ENCODE results near the gene OR51D1.
A peak's percentile ranks its signal among the peaks of the same experiment; 100 is the strongest.

OR51D1 gene

GRCh38 chr11:4626207-4627099, 10.8 kb upstream of the OR51D1 start:
- Histone ChIP-seq H2BK120ac (ENCODE audit: low read depth, low read length) (no peak overlapping the region), H2BK5ac (ENCODE audit: low read length) (no peak overlapping the region), H3K9me3 (replicated peaks in 1 of 2; ENCODE audit: control insufficient read depth in 2 of 2, insufficient read depth in 1 of 2, low read depth in 1 of 2, low read length in 2 of 2) (no peaks in the 10 kb centered on the region), H4K91ac (ENCODE audit: low read depth, low read length, poor library complexity) (no peak overlapping the region), H3K18ac (ENCODE audit: low read length) (no peak overlapping the region), H3K4me1 (ENCODE audit: control insufficient read depth in 2 of 2, insufficient read depth in 1 of 2, low read depth in 1 of 2, low read length in 2 of 2) (no peaks in the 10 kb centered on the region), H3K23ac (ENCODE audit: low read depth, low read length, poor library complexity) (no peak overlapping the region), H3K27ac (replicated peaks; ENCODE audit: low read length) (no peak overlapping the region), H2AFZ (ENCODE audit: low read length) (no peak overlapping the region), H2BK15ac (ENCODE audit: low read length) (no peak overlapping the region), H3K27me3 (ENCODE audit: control insufficient read depth in 3 of 3, insufficient read depth in 3 of 3, low read depth in 1 of 3, low read length in 3 of 3) (no peaks in the 10 kb centered on the region), H2AK5ac (ENCODE audit: low read depth, low read length) (no peak overlapping the region), H2BK12ac (ENCODE audit: low read length) (no peak overlapping the region), H4K8ac (ENCODE audit: low read depth, low read length) (no peak overlapping the region), H3K79me1 (ENCODE audit: low read depth, low read length) (no peaks in the 10 kb centered on the region), H3K4me2 (ENCODE audit: insufficient read depth, low read length, poor library complexity, severe bottlenecking) (no peak overlapping the region), H3K9ac (ENCODE audit: low read depth, low read length, poor library complexity) (no peak overlapping the region), H3K4ac (ENCODE audit: low read length) (no peak overlapping the region), H3K36me3 (replicated peaks in 1 of 2; ENCODE audit: control insufficient read depth in 2 of 2, insufficient read depth in 2 of 2, low read length in 2 of 2) (no peaks in the 10 kb centered on the region), H3K4me3 (ENCODE audit: low read length in 2 of 2) (no peak overlapping the region), H3K14ac (ENCODE audit: low read length) (no peak overlapping the region)
- peak; percentile 85 for DNase-seq (ENCODE audit: low spot score)
- WGBS, 2 donors (ENCODE audit: extremely low coverage in 2 of 2, insufficient read length in 2 of 2, insufficient replicate concordance in 1 of 2), result no CpG with 5 or more reads among the region's 15 CpGs

- no peaks in the 10 kb centered on the region for H3K36me3 ChIP-seq (replicated peaks in 1 of 2; ENCODE audit: control insufficient read depth in 2 of 2, insufficient read depth in 2 of 2, low read length in 2 of 2)
- no peaks in the 10 kb centered on the region for H3K79me1 ChIP-seq (ENCODE audit: low read depth, low read length)
- no peak for DNase-seq (ENCODE audit: low spot score)
- H3K4me1 ChIP-seq (ENCODE audit: control insufficient read depth in 2 of 2, insufficient read depth in 1 of 2, low read depth in 1 of 2, low read length in 2 of 2), result peaks cover 0 to 3% of the 10 kb centered on the region in 2 donors
- no peak overlapping the region for H2AFZ ChIP-seq (ENCODE audit: low read length)
- no peak overlapping the region for H3K14ac ChIP-seq (ENCODE audit: low read length)
- no peak overlapping the region for H2BK15ac ChIP-seq (ENCODE audit: low read length)
- H3K4ac ChIP-seq (ENCODE audit: low read length), result no peak overlapping the region
- no peak overlapping the region for H3K4me3 ChIP-seq (ENCODE audit: low read length in 2 of 2)
- H3K4me2 ChIP-seq (ENCODE audit: insufficient read depth, low read length, poor library complexity, severe bottlenecking), result no peak overlapping the region
- no peak overlapping the region for H3K18ac ChIP-seq (ENCODE audit: low read length)
- H2BK120ac ChIP-seq (ENCODE audit: low read depth, low read length), result no peak overlapping the region
- no peak overlapping the region for H2BK12ac ChIP-seq (ENCODE audit: low read length)
- no peak overlapping the region for H3K23ac ChIP-seq (ENCODE audit: low read depth, low read length, poor library complexity)
- no peak overlapping the region for H4K91ac ChIP-seq (ENCODE audit: low read depth, low read length, poor library complexity)
- no peak overlapping the region for H3K27ac ChIP-seq (replicated peaks; ENCODE audit: low read length)
- no peak overlapping the region for H2AK5ac ChIP-seq (ENCODE audit: low read depth, low read length)
- no peaks in the 10 kb centered on the region for H3K27me3 ChIP-seq (ENCODE audit: control insufficient read depth in 3 of 3, insufficient read depth in 3 of 3, low read depth in 1 of 3, low read length in 3 of 3)
- H3K9me3 ChIP-seq (replicated peaks in 1 of 2; ENCODE audit: control insufficient read depth in 2 of 2, insufficient read depth in 1 of 2, low read depth in 1 of 2, low read length in 2 of 2), result no peaks in the 10 kb centered on the region
- no peak overlapping the region for H2BK5ac ChIP-seq (ENCODE audit: low read length)
- H4K8ac ChIP-seq (ENCODE audit: low read depth, low read length), result no peak overlapping the region
- no peak overlapping the region for H3K9ac ChIP-seq (ENCODE audit: low read depth, low read length, poor library complexity)
- 100% methylated on average over 2 of the region's 2 CpGs; no CpG with 5 or more reads in 1 of the 2 donors for WGBS, 2 donors (ENCODE audit: extremely low coverage in 2 of 2, insufficient read length in 2 of 2, insufficient replicate concordance in 1 of 2)
Measured at GRCh38 chr11:4636136-4636535, 1.1 kb upstream of the OR51D1 start.

GRCh38 chr11:4637662-4638047, 378 bp downstream of the OR51D1 start:
- Histone ChIP-seq H3K79me1 (ENCODE audit: low read depth, low read length) (no peaks in the 10 kb centered on the region), H3K4me2 (ENCODE audit: insufficient read depth, low read length, poor library complexity, severe bottlenecking) (no peak overlapping the region), H3K14ac (ENCODE audit: low read length) (no peak overlapping the region), H2BK5ac (ENCODE audit: low read length) (no peak overlapping the region), H4K8ac (ENCODE audit: low read depth, low read length) (no peak overlapping the region), H3K36me3 (replicated peaks in 1 of 2; ENCODE audit: control insufficient read depth in 2 of 2, insufficient read depth in 2 of 2, low read length in 2 of 2) (no peaks in the 10 kb centered on the region), H3K9me3 (replicated peaks in 1 of 2; ENCODE audit: control insufficient read depth in 2 of 2, insufficient read depth in 1 of 2, low read depth in 1 of 2, low read length in 2 of 2) (no peaks in the 10 kb centered on the region), H2AFZ (ENCODE audit: low read length) (no peak overlapping the region), H2BK12ac (ENCODE audit: low read length) (no peak overlapping the region), H3K4ac (ENCODE audit: low read length) (no peak overlapping the region), H2BK15ac (ENCODE audit: low read length) (no peak overlapping the region), H3K27me3 (ENCODE audit: control insufficient read depth in 3 of 3, insufficient read depth in 3 of 3, low read depth in 1 of 3, low read length in 3 of 3) (no peaks in the 10 kb centered on the region), H3K27ac (replicated peaks; ENCODE audit: low read length) (no peak overlapping the region), H4K91ac (ENCODE audit: low read depth, low read length, poor library complexity) (no peak overlapping the region), H2AK5ac (ENCODE audit: low read depth, low read length) (no peak overlapping the region), H3K4me3 (ENCODE audit: low read length in 2 of 2) (no peak overlapping the region), H2BK120ac (ENCODE audit: low read depth, low read length) (no peak overlapping the region), H3K18ac (ENCODE audit: low read length) (no peak overlapping the region), H3K23ac (ENCODE audit: low read depth, low read length, poor library complexity) (no peak overlapping the region), H3K9ac (ENCODE audit: low read depth, low read length, poor library complexity) (no peak overlapping the region), H3K4me1 (ENCODE audit: control insufficient read depth in 2 of 2, insufficient read depth in 1 of 2, low read depth in 1 of 2, low read length in 2 of 2) (peaks cover 0 to 14% of the 10 kb centered on the region in 2 donors)
- no CpG with 5 or more reads among the region's 3 CpGs for WGBS, 2 donors (ENCODE audit: extremely low coverage in 2 of 2, insufficient read length in 2 of 2, insufficient replicate concordance in 1 of 2)
- DNase-seq (ENCODE audit: low spot score), result no peak

GRCh38 chr11:4639931-4640330, 2.7 kb downstream of the OR51D1 start:
- DNase-seq (ENCODE audit: low spot score), result no peak
- Histone ChIP-seq H3K4ac (ENCODE audit: low read length) (no peak overlapping the region), H2BK15ac (ENCODE audit: low read length) (no peak overlapping the region), H3K14ac (ENCODE audit: low read length) (no peak overlapping the region), H3K27me3 (ENCODE audit: control insufficient read depth in 3 of 3, insufficient read depth in 3 of 3, low read depth in 1 of 3, low read length in 3 of 3) (no peaks in the 10 kb centered on the region), H2AK5ac (ENCODE audit: low read depth, low read length) (no peak overlapping the region), H2BK5ac (ENCODE audit: low read length) (no peak overlapping the region), H3K27ac (replicated peaks; ENCODE audit: low read length) (no peak overlapping the region), H3K23ac (ENCODE audit: low read depth, low read length, poor library complexity) (no peak overlapping the region), H2BK120ac (ENCODE audit: low read depth, low read length) (no peak overlapping the region), H3K4me1 (ENCODE audit: control insufficient read depth in 2 of 2, insufficient read depth in 1 of 2, low read depth in 1 of 2, low read length in 2 of 2) (peaks cover 0 to 16% of the 10 kb centered on the region in 2 donors), H4K8ac (ENCODE audit: low read depth, low read length) (no peak overlapping the region), H3K36me3 (replicated peaks in 1 of 2; ENCODE audit: control insufficient read depth in 2 of 2, insufficient read depth in 2 of 2, low read length in 2 of 2) (no peaks in the 10 kb centered on the region), H2BK12ac (ENCODE audit: low read length) (no peak overlapping the region), H3K4me3 (ENCODE audit: low read length in 2 of 2) (no peak overlapping the region), H3K18ac (ENCODE audit: low read length) (peak overlapping the region; percentile 39), H4K91ac (ENCODE audit: low read depth, low read length, poor library complexity) (no peak overlapping the region), H3K9ac (ENCODE audit: low read depth, low read length, poor library complexity) (no peak overlapping the region), H3K9me3 (replicated peaks in 1 of 2; ENCODE audit: control insufficient read depth in 2 of 2, insufficient read depth in 1 of 2, low read depth in 1 of 2, low read length in 2 of 2) (no peaks in the 10 kb centered on the region), H3K79me1 (ENCODE audit: low read depth, low read length) (no peaks in the 10 kb centered on the region), H3K4me2 (ENCODE audit: insufficient read depth, low read length, poor library complexity, severe bottlenecking) (no peak overlapping the region), H2AFZ (ENCODE audit: low read length) (no peak overlapping the region)
- WGBS, 2 donors (ENCODE audit: extremely low coverage in 2 of 2, insufficient read length in 2 of 2, insufficient replicate concordance in 1 of 2), result no CpG with 5 or more reads among the region's 6 CpGs

Data from neuronal stem cell (in vitro differentiated cells).